ENCODE data around the gene GNAT1.

DNA sequence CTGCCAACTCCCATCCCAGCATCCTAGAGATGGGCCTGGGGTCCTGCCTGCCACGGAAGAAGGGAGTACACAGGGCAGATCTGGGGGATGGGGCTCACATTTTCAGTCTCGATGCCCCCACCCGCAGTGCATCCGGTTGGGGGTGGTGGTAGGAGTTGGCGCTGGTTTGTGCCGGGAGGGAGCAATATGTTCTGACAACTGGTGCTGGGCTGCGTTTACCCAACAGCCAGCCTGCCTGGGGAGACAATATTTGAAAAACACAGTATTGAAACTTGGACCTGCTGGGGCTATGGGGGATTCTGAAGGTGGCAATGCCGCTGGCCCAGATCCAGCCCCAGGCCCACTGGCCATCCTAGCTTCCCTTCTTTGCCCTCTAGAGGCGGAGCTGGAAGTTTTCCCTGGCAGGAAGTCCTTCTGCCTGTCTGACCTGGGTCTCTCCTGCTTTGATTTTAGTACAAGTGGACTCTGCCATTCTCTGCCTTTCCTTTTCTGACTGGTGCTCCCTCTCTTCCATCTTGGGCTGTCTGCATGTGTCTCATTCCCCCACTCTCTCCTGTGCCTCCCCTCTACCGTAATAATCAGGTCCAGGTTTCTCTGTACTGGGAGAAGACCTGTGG is 32.8 kb upstream of the GNAT1 start:
- TF ChIP-seq, protein P1, sequence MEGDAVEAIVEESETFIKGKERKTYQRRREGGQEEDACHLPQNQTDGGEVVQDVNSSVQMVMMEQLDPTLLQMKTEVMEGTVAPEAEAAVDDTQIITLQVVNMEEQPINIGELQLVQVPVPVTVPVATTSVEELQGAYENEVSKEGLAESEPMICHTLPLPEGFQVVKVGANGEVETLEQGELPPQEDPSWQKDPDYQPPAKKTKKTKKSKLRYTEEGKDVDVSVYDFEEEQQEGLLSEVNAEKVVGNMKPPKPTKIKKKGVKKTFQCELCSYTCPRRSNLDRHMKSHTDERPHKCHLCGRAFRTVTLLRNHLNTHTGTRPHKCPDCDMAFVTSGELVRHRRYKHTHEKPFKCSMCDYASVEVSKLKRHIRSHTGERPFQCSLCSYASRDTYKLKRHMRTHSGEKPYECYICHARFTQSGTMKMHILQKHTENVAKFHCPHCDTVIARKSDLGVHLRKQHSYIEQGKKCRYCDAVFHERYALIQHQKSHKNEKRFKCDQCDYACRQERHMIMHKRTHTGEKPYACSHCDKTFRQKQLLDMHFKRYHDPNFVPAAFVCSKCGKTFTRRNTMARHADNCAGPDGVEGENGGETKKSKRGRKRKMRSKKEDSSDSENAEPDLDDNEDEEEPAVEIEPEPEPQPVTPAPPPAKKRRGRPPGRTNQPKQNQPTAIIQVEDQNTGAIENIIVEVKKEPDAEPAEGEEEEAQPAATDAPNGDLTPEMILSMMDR (IDR thresholded peaks at IDR 0.05), result no peak
- TF ChIP-seq POLR2AphosphoS5 (IDR thresholded peaks at IDR 0.05) (no peak), POLR2A (IDR thresholded peaks at IDR 0.05) (no peak)

Data from breast epithelium (tissue), 3 donors.